Activated T-cell treated with anti-CD3 and anti-CD28 coated beads, Interleukin-2, amount 50 U/mL, for 48 hours (primary cell): ENCODE results near the gene VEPH1.

Source experiments
- DNase-seq, 2 experiments: peaks; one replicate each; pipeline ENCODE4 v3.0.0-alpha.2; 2020

Gene VEPH1

GRCh38 chr3:157247391-157247790 is 255.8 kb downstream of the VEPH1 start:
- no peak for DNase-seq

- DNase-seq: no peak
Observed at GRCh38 chr3:157242836-157243235, 260.4 kb downstream of the VEPH1 start.

GRCh38 chr3:157241599-157241998 is 261.6 kb downstream of the VEPH1 start:
- DNase-seq: no peak

GRCh38 chr3:157240408-157240807 is 262.8 kb downstream of the VEPH1 start:
- no peak for DNase-seq

GRCh38 chr3:157239082-157239704 is 264.0 kb downstream of the VEPH1 start:
- DNase-seq: peak; percentile 79 to 84

- DNase-seq: no peak
Observed at GRCh38 chr3:157238457-157238856, 264.8 kb downstream of the VEPH1 start.

- no peak for DNase-seq
Observed at GRCh38 chr3:157237886-157238285, 265.3 kb downstream of the VEPH1 start.

GRCh38 chr3:157235291-157235690 is 267.9 kb downstream of the VEPH1 start:
- no peak for DNase-seq

- DNase-seq: no peak
Observed at GRCh38 chr3:157233923-157234322, 269.3 kb downstream of the VEPH1 start.

GRCh38 chr3:157232141-157232540 is 271.1 kb downstream of the VEPH1 start:
- DNase-seq: no peak

- DNase-seq: no peak
Observed at GRCh38 chr3:157231071-157231470, 272.1 kb downstream of the VEPH1 start.

- DNase-seq: no peak
Observed at GRCh38 chr3:157226173-157226847, 276.9 kb downstream of the VEPH1 start.

GRCh38 chr3:157225001-157225400 is 278.2 kb downstream of the VEPH1 start:
- no peak for DNase-seq

GRCh38 chr3:157220883-157221282 is 282.3 kb downstream of the VEPH1 start:
- DNase-seq: no peak

GRCh38 chr3:157220211-157220610 is 283.0 kb downstream of the VEPH1 start:
- no peak for DNase-seq

GRCh38 chr3:157219215-157219614 is 284.0 kb downstream of the VEPH1 start:
- no peak for DNase-seq
